Prostate gland (tissue), 2 donors: Measurements from ENCODE around the gene RAB40C.

Experiments used
- CTCF ChIP-seq, 4 experiments: fragments of 200-600 bp in 2 of 4; fragments of 450-650 bp in 2 of 4; sonication (generic) in 2 of 4; IDR thresholded peaks; 1 replicate in 3 of 4; 2 replicates in 1 of 4; pipeline ENCODE4 v1.5.1; 2016 to 2019; ENCODE audit warnings: antibody characterized with exemption in 4 of 4, mild to moderate bottlenecking in 2 of 4, moderate library complexity in 2 of 4
- POLR2A ChIP-seq: fragments of 450-650 bp; IDR thresholded peaks from one replicate; pipeline ENCODE4 v1.6.1; 2016; ENCODE audit warnings: antibody characterized with exemption, mild to moderate bottlenecking
- POLR2AphosphoS5 ChIP-seq: sonication (generic); formaldehyde crosslinking; IDR thresholded peaks from one replicate; pipeline ENCODE4 v1.6.1; 2017; ENCODE audit warnings: antibody characterized with exemption

DNA sequence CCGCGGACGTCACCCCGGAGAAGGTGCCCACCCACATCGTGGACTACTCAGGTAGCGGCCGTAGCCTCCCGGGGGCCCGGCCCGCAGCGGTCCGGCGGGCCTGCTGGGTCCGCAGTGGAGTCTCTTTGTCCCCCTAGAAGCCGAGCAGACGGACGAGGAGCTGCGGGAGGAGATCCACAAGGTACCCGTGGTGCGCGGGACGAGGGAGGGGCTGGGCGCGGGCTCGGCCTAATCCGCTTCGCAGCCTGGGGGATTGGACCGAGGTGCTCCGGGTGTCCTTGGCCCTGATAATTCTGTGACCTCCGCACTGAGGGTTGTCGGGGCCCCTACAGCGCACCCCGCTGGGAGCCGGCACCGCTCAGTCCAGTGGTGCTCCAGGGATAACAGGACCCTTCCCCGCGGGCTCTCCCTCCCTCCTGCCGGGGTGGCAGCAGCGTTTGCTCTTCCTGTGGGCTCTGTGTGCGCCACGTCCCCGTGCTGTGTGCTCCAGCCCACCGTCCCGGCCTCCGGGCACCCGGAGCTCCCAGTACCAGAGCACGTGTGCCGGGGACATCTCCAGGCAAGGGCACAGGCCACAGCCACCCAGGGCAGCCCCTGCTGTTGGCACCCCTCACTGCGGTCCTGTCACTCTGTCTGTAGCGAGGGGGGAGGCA, 78.8 kb downstream of the RAB40C start:
- TF ChIP-seq CTCF (IDR thresholded peaks at IDR 0.05) = no peak
- no peak for TF ChIP-seq POLR2A
- no peak for TF ChIP-seq POLR2AphosphoS5
